ENCODE results near the gene DDIT4L. TPM values are rescaled to one million over a fixed set of nuclear protein-coding genes. Genes with fewer than 3 reads are reported as not detected.

Gene DDIT4L
- total and polyA plus RNA-seq, 2 of the 8 experiments (the other 6 are each of a cell fraction or from before 2014, with no cell fraction given) = 3.5 to 6.0 TPM

GRCh38 chr4:100208964-100209363 lies 18.7 kb upstream of the DDIT4L start:
- H3K27me3 ChIP-seq (replicated peaks in 1 of 4; ENCODE audit: control insufficient read depth in 3 of 4, extremely low read depth in 1 of 4, insufficient read depth in 3 of 4, low read length in 3 of 4) = no peaks in the 10 kb centered on the region
- H3K27ac ChIP-seq (ENCODE audit: low read depth, low read length) = no peak overlapping the region
- H3K79me2 ChIP-seq (ENCODE audit: control insufficient read depth in 1 of 2, insufficient read depth in 2 of 2, low read length in 2 of 2) = no peaks in the 10 kb centered on the region
- no peak overlapping the region for H3K56ac ChIP-seq (replicated peaks; ENCODE audit: insufficient read length, low read depth, low read length)
- no peak overlapping the region for H2BK20ac ChIP-seq (ENCODE audit: low read length)
- H3K14ac ChIP-seq (ENCODE audit: insufficient read length) = no peak overlapping the region
- H4K8ac ChIP-seq (ENCODE audit: extremely low read depth, insufficient read depth, low read length) = no peak overlapping the region
- H3K23ac ChIP-seq (ENCODE audit: insufficient read length) = no peak overlapping the region
- no peak overlapping the region for H2AFZ ChIP-seq (ENCODE audit: low read length)
- H3K9ac ChIP-seq (replicated peaks in 1 of 4; ENCODE audit: extremely low read depth in 1 of 4, low read depth in 3 of 4, low read length in 3 of 4) = no peak overlapping the region
- no peak overlapping the region for H2BK120ac ChIP-seq (replicated peaks; ENCODE audit: low read depth, low read length)
- H3K4me1 ChIP-seq (replicated peaks in 1 of 4; ENCODE audit: control insufficient read depth in 3 of 4, insufficient read depth in 4 of 4, low read length in 3 of 4) = no peaks in the 10 kb centered on the region
- no peak overlapping the region for H4K91ac ChIP-seq (replicated peaks; ENCODE audit: insufficient read length, low read length)
- H2BK15ac ChIP-seq (ENCODE audit: low read length) = no peak overlapping the region
- H4K5ac ChIP-seq (ENCODE audit: insufficient read length, low read depth, low read length) = no peak overlapping the region
- no peak overlapping the region for H3K4me3 ChIP-seq (ENCODE audit: extremely low read depth in 1 of 4, insufficient read depth in 2 of 4, low read depth in 3 of 4, low read length in 4 of 4)
- no peak overlapping the region for H3K18ac ChIP-seq (ENCODE audit: extremely low read depth, low read length)
- H3K4me2 ChIP-seq (ENCODE audit: insufficient read depth in 1 of 2, low read depth in 2 of 2, low read length in 2 of 2) = no peak overlapping the region
- 70% methylated on average over 1 of the region's 1 CpG; no CpG with 5 or more reads in 1 of the 2 experiments for WGBS, 2 experiments (ENCODE audit: extremely low coverage in 1 of 2, insufficient coverage in 1 of 2, insufficient read length in 1 of 2, insufficient replicate concordance in 2 of 2, low coverage in 1 of 2, low lambda C conversion rate in 2 of 2, missing lambda C conversion rate in 1 of 2)
- H3K23me2 ChIP-seq (ENCODE audit: low read depth, low read length) = no peaks in the 10 kb centered on the region
- no peak overlapping the region for H2BK5ac ChIP-seq (ENCODE audit: low read depth, low read length)
- FAIRE-seq (no peak), DNase-seq (ENCODE audit: low read depth in 1 of 2, low spot score in 2 of 2) (no peak)
- H3K9me3 ChIP-seq (ENCODE audit: insufficient read depth in 2 of 2, low read depth in 1 of 2, low read length in 1 of 2) = no peaks in the 10 kb centered on the region
- H3K79me1 ChIP-seq (ENCODE audit: low read depth, low read length) = no peaks in the 10 kb centered on the region
- no peaks in the 10 kb centered on the region for H4K20me1 ChIP-seq (replicated peaks in 1 of 2; ENCODE audit: control insufficient read depth in 1 of 2, insufficient read depth in 2 of 2, low read length in 2 of 2)
- no peaks in the 10 kb centered on the region for H3K36me3 ChIP-seq (ENCODE audit: control insufficient read depth in 2 of 4, insufficient read depth in 4 of 4, low read length in 3 of 4)
- H2AK5ac ChIP-seq (ENCODE audit: low read depth, low read length) = no peak overlapping the region
- no peak overlapping the region for H2BK12ac ChIP-seq (ENCODE audit: low read depth, low read length)
- ChIA-PET POLR2A (ENCODE audit: partially characterized antibody) (no interaction called here), CTCF (ENCODE audit: partially characterized antibody) (interaction anchor here (0.8 kb wide), 1 partner anchor 33 kb away, joined by 3 read pairs; no protein-coding TSS in a partner anchor)
- H3K4ac ChIP-seq (replicated peaks; ENCODE audit: insufficient read length, low read depth, low read length) = no peak overlapping the region
- TF ChIP-seq CBX8 (IDR thresholded peaks at IDR 0.05; ENCODE audit: borderline replicate concordance, low read depth, low read length) (no peak), CHD1 (IDR thresholded peaks at IDR 0.05; ENCODE audit: low read depth, low read length) (no peak), CEBPB (IDR thresholded peaks at IDR 0.05; ENCODE audit: low read depth, low read length) (no peak), NRF1 (IDR thresholded peaks at IDR 0.05; ENCODE audit: low read depth, low read length) (no peak), RBBP5 (IDR thresholded peaks at IDR 0.05; ENCODE audit: borderline replicate concordance, low read depth, low read length) (no peak), CHD2 (IDR thresholded peaks at IDR 0.05; ENCODE audit: low read length) (no peak), CTCF (IDR thresholded peaks at IDR 0.05; ENCODE audit: control extremely low read depth in 1 of 3, insufficient read depth in 1 of 3, low read depth in 1 of 3, low read length in 3 of 3) (no peak), E2F6 (IDR thresholded peaks at IDR 0.05) (no peak), ASH2L (IDR thresholded peaks at IDR 0.05; ENCODE audit: low read length) (no peak), JUND (IDR thresholded peaks at IDR 0.05; ENCODE audit: low read length) (no peak), GABPA (IDR thresholded peaks at IDR 0.05; ENCODE audit: borderline replicate concordance, insufficient read depth, low read length) (no peak), SUZ12 (IDR thresholded peaks at IDR 0.05; ENCODE audit: low read length) (no peak)
